Endothelial cell of umbilical vein (primary cell): Measurements from ENCODE around the gene SLC39A13. TPM values are rescaled to one million over a fixed set of nuclear protein-coding genes. Genes with fewer than 3 reads are reported as not detected.

Experiments
- BruUV-seq: library from RNA; stranded (reverse); fragments of 400-500 nt; replicated peaks from 2 replicates; lab custom pipeline; 2021; lab: Mats Ljungman, UMichigan
- CTCF ChIA-PET: fragments of 300-600, 350-600 bp; sonication (Branson Sonifier 250); formaldehyde crosslinking; loops from one replicate; lab custom pipeline; 2021; ENCODE audit warnings: antibody characterized with exemption, inconsistent platforms; lab: Charles Lee
- POLR2A ChIA-PET: fragments of 300-600, 350-600 bp; sonication (Branson Sonifier 250); formaldehyde crosslinking; loops from one replicate; lab custom pipeline; 2021; ENCODE audit warnings: antibody characterized with exemption, inconsistent platforms; lab: Charles Lee
- DNase-seq: peaks from one replicate; pipeline ENCODE4 v3.0.0-alpha.2; 2011; ENCODE audit warnings: low read depth, low spot score
- FAIRE-seq: peaks from 2 replicates; lab custom pipeline; 2011; peaks lifted over from hg19 to GRCh38; lab: Jason Lieb, UNC
- H2AFZ ChIP-seq: 2 replicates; pipeline ENCODE4 v1.6.0; 2012; ENCODE audit warnings: low read depth, low read length, control low read depth, inconsistent platforms
- H3K27ac ChIP-seq: 2 replicates; pipeline ENCODE4 v1.5.1; 2011; ENCODE audit warnings: low read depth, mild to moderate bottlenecking, control low read depth, low read length, moderate library complexity; ENCODE audit not compliant: insufficient read depth
- H3K27me3 ChIP-seq, 2 experiments: 2 replicates each; pipeline versions ENCODE4 v1.6.0 to v1.6.1; 2011; ENCODE audit warnings: low read length in 2 of 2, mixed read lengths in 1 of 2; ENCODE audit not compliant: control insufficient read depth in 2 of 2, insufficient read depth in 2 of 2
- H3K36me3 ChIP-seq, 2 experiments: 2 replicates in 1 of 2; 3 replicates in 1 of 2; pipeline ENCODE4 v1.5.1; 2011; ENCODE audit warnings: low read length in 2 of 2, mild to moderate bottlenecking in 1 of 2, moderate library complexity in 1 of 2; ENCODE audit not compliant: control insufficient read depth in 2 of 2, insufficient read depth in 2 of 2; ENCODE audit errors: extremely low read depth in 1 of 2
- H3K4me1 ChIP-seq: 3 replicates; pipeline ENCODE4 v1.5.1; 2011; ENCODE audit warnings: mild to moderate bottlenecking, low read length; ENCODE audit not compliant: control insufficient read depth, insufficient read depth; ENCODE audit errors: extremely low read depth
- H3K4me2 ChIP-seq: 2 replicates; pipeline ENCODE4 v1.6.1; 2011; ENCODE audit warnings: low read length, control low read depth, mixed read lengths; ENCODE audit not compliant: insufficient read depth
- H3K4me3 ChIP-seq, 3 experiments: fragments of 200-600 bp in 1 of 3; sonication (generic), shearing (Covaris generic) in 1 of 3; replicated peaks in 1 of 3; 2 replicates each; pipeline ENCODE4 v1.5.1; 2011 to 2016; ENCODE audit warnings: control low read depth in 3 of 3, low read length in 3 of 3, mild to moderate bottlenecking in 2 of 3, inconsistent platforms in 1 of 3, low read depth in 1 of 3, moderate library complexity in 1 of 3; ENCODE audit not compliant: insufficient read depth in 1 of 3
- H3K79me2 ChIP-seq: 2 replicates; pipeline ENCODE4 v1.6.0; 2012; ENCODE audit warnings: low read length, inconsistent platforms; ENCODE audit not compliant: control insufficient read depth, insufficient read depth
- H3K9ac ChIP-seq: replicated peaks from 2 replicates; pipeline ENCODE3; 2011; ENCODE audit warnings: low read length, control low read depth; ENCODE audit not compliant: insufficient read depth; ENCODE audit errors: extremely low read depth
- H3K9me1 ChIP-seq: replicated peaks from 3 replicates; pipeline ENCODE4 v1.6.0; 2011; ENCODE audit warnings: mild to moderate bottlenecking, low read length; ENCODE audit not compliant: control insufficient read depth, insufficient read depth; ENCODE audit errors: extremely low read depth
- H3K9me3 ChIP-seq: replicated peaks from 2 replicates; pipeline ENCODE4 v1.5.1; 2012; ENCODE audit warnings: low read length, inconsistent platforms; ENCODE audit not compliant: control insufficient read depth, insufficient read depth
- H4K20me1 ChIP-seq: replicated peaks from 2 replicates; pipeline ENCODE3; 2011; ENCODE audit warnings: mild to moderate bottlenecking, low read length; ENCODE audit not compliant: control insufficient read depth, insufficient read depth; ENCODE audit errors: extremely low read depth
- CTCF ChIP-seq, 2 donors: IDR thresholded peaks; 1 replicate in 1 of 2; 2 replicates in 1 of 2; pipeline ENCODE4 v1.5.1; 2011; ENCODE audit warnings: low read length in 2 of 2, mild to moderate bottlenecking in 2 of 2, moderate library complexity in 2 of 2, control low read depth in 1 of 2, inconsistent platforms in 1 of 2, low read depth in 1 of 2; ENCODE audit not compliant: insufficient read depth in 1 of 2; ENCODE audit errors: extremely low read depth in 1 of 2
- EZH2 ChIP-seq: IDR thresholded peaks from 2 replicates; pipeline ENCODE4 v1.6.1; 2012; ENCODE audit warnings: borderline replicate concordance, low read depth, mild to moderate bottlenecking, moderate library complexity, low read length, inconsistent platforms; ENCODE audit not compliant: severe bottlenecking
- FOS ChIP-seq: IDR thresholded peaks from 2 replicates; pipeline ENCODE4 v1.6.1; 2011; ENCODE audit warnings: mild to moderate bottlenecking, low read length, moderate library complexity, borderline replicate concordance; ENCODE audit not compliant: insufficient read depth
- GATA2 ChIP-seq: IDR thresholded peaks from 2 replicates; pipeline ENCODE4 v1.7.0; 2011; ENCODE audit warnings: low read depth, mild to moderate bottlenecking, moderate library complexity, mixed read lengths, low read length; ENCODE audit not compliant: insufficient read length, insufficient read depth
- JUN ChIP-seq: IDR thresholded peaks from 2 replicates; pipeline ENCODE4 v1.6.1; 2011; ENCODE audit warnings: borderline replicate concordance, low read depth; ENCODE audit not compliant: insufficient read length, insufficient read depth
- MAX ChIP-seq: IDR thresholded peaks from 2 replicates; pipeline ENCODE4 v1.6.1; 2011; ENCODE audit not compliant: insufficient read depth, insufficient read length
- MYC ChIP-seq: IDR thresholded peaks from one replicate; pipeline ENCODE4 v1.6.1; 2011; ENCODE audit warnings: mild to moderate bottlenecking, low read depth, low read length
- POLR2A ChIP-seq: IDR thresholded peaks from 2 replicates; pipeline ENCODE4 v1.6.1; 2012; ENCODE audit warnings: low read depth, mild to moderate bottlenecking, control low read depth, low read length
- POLR2AphosphoS5 ChIP-seq: IDR thresholded peaks from 2 replicates; pipeline ENCODE4 v1.6.1; 2012; ENCODE audit warnings: low read depth, mild to moderate bottlenecking, control low read depth, low read length, moderate library complexity; ENCODE audit not compliant: insufficient read depth
- dilution Hi-C: fragments of 300-500 bp; cut with MboI; formaldehyde crosslinking; loops from one replicate; pipeline ENCODE4 v1.15.0; 2019; ENCODE audit warnings: low sequenced_read_pairs; ENCODE audit not compliant: extremely low pct_ligation_motif_present
- intact Hi-C: fragments of 100-400 bp; cut with micrococcal nuclease; formaldehyde crosslinking; loops from one replicate; pipeline ENCODE4 v1.10.0; 2022
- polyA plus RNA-seq, 4 experiments: library from polyadenylated mRNA; depleted of rRNA in 3 of 4; stranded (reverse) in 3 of 4; unstranded in 1 of 4; fragments of >200 nt; gene quantifications; 2 replicates each; pipeline versions ENCODE4 v1.2.1 to v1.2.3, GENCODE V29; 2011 to 2012; ENCODE audit warnings: missing spikeins in 1 of 4
- total RNA-seq: library from RNA; stranded (reverse); gene quantifications from 2 replicates; pipeline ENCODE4 v1.2.3, GENCODE V29; 2021

Gene SLC39A13
- total and polyA plus RNA-seq, 2 donors (not counting 3 experiments of a cell fraction or from before 2014, with no cell fraction given), result 91.9 to 94.3 TPM

- H3K9me1 ChIP-seq, result no peaks in the 10 kb centered on the region
- no peaks in the 10 kb centered on the region for H3K79me2 ChIP-seq
- H3K4me1 ChIP-seq, result no peaks in the 10 kb centered on the region
- H3K27me3 ChIP-seq, result no peaks in the 10 kb centered on the region
- H3K27ac ChIP-seq, result no peak overlapping the region
- ChIA-PET CTCF (no interaction called here), POLR2A (no interaction called here)
- no peak overlapping the region for H3K4me3 ChIP-seq
- H3K9me3 ChIP-seq, result no peaks in the 10 kb centered on the region
- TF ChIP-seq MAX (no peak), EZH2 (no peak), JUN (no peak), GATA2 (no peak), FOS (no peak), MYC (no peak), POLR2AphosphoS5 (no peak), POLR2A (no peak), CTCF (IDR thresholded peaks at IDR 0.05; ENCODE audit: extremely low read depth in 1 of 2, insufficient read depth in 1 of 2, low read depth in 1 of 2, low read length in 2 of 2) (no peak)
- no peak overlapping the region for H2AFZ ChIP-seq
- no TSS peak for BruUV-seq
- no peaks in the 10 kb centered on the region for H3K36me3 ChIP-seq
- H4K20me1 ChIP-seq, result no peaks in the 10 kb centered on the region
- H3K4me2 ChIP-seq, result no peak overlapping the region
- H3K9ac ChIP-seq, result no peak overlapping the region
- dilution Hi-C loops, result no loop called here
- intact Hi-C loops, result no loop called here
- FAIRE-seq (no peak), DNase-seq (no peak)
Observed at GRCh38 chr11:47358731-47359051, 49.7 kb upstream of the SLC39A13 start.
